Spinal cord (tissue), 10 donors: Measurements from ENCODE around the gene SNX5. TPM values are rescaled to one million over a fixed set of nuclear protein-coding genes. Genes with fewer than 3 reads are reported as not detected.

ENCODE experiments used
- DNase-seq, 6 donors: peaks; one replicate each; pipeline versions ENCODE4 v3.0.0 to v3.0.0-alpha.2; 2013 to 2015; ENCODE audit warnings: low spot score in 6 of 6, low read depth in 4 of 6
- H3K27ac ChIP-seq: one replicate; pipeline ENCODE4 v1.5.1; 2013; ENCODE audit warnings: low read depth, low read length, control low read depth
- H3K27me3 ChIP-seq: one replicate; pipeline ENCODE4 v1.6.1; 2013; ENCODE audit warnings: low read length; ENCODE audit not compliant: control insufficient read depth, insufficient read depth
- H3K36me3 ChIP-seq: one replicate; pipeline ENCODE4 v1.6.1; 2013; ENCODE audit warnings: low read length; ENCODE audit not compliant: control insufficient read depth, insufficient read depth
- H3K4me1 ChIP-seq: one replicate; pipeline ENCODE4 v1.6.1; 2013; ENCODE audit warnings: low read length; ENCODE audit not compliant: control insufficient read depth, insufficient read depth
- H3K4me3 ChIP-seq: one replicate; pipeline ENCODE4 v1.5.1; 2013; ENCODE audit warnings: low read depth, low read length, control low read depth
- H3K9me3 ChIP-seq: one replicate; pipeline ENCODE4 v1.6.1; 2013; ENCODE audit warnings: low read length; ENCODE audit not compliant: control insufficient read depth, insufficient read depth
- WGBS: methylation state at CpG from one replicate; pipeline ENCODE4 v1.1.5; 2013; ENCODE audit warnings: missing lambda C conversion rate; ENCODE audit not compliant: insufficient coverage; 5-methylcytosine and 5-hydroxymethylcytosine counted together
- polyA plus RNA-seq, 2 donors: library from polyadenylated mRNA; unstranded; fragments of 120-200 nt; gene quantifications; one replicate each; pipeline ENCODE4 v1.2.1, GENCODE V29; 2013; ENCODE audit not compliant: insufficient read length in 2 of 2
- total RNA-seq, 2 donors: library from RNA; depleted of rRNA in 1 of 2; stranded (reverse); fragments of 120-200 nt in 1 of 2; fragments of >200 nt in 1 of 2; gene quantifications; one replicate each; pipeline versions ENCODE4 v1.2.3 to v1.2.4, GENCODE V29; 2013 to 2014
- donor health status: healthy.

Gene SNX5
- total and polyA plus RNA-seq, 4 donors = 81.4 to 128 (median 108) TPM

DNA sequence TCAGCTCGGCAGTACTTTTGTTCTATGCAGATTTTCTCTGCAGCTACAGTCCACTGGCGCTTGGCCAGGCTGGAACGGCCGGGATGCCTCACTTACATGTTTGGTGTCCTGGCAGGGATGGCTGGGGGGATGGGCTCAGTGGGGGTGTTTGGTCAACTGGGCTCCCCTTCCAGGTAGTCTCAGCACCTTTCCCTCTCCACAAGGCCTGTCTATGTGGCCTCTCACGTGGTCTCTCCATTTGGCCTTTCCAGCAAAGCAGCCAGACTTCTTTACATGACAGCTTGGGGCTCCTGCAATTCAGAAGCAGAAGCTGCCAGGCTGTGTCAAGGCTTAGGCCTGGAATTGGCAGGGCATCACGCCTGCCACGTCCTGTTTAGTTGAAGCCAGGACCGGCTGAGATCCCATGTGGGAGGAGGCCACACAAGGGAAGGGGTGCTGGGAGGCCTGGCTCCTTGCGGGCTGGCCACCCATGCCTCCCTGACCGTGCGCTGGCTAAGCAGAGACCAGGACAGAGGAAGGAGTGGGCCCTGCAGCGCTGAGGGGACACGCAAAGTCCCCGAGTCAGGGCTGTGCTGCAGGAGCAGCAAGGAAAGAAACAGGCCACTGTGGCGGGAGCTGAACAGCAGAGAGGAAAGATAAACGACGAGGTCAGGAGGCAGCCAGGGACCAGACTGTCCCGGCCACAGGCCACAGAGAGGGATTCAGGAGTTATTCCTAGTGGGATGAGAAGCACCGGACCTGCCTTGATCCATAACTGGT lies 39.1 kb upstream of the SNX5 start:
- Histone ChIP-seq H3K9me3 (no peaks in the 10 kb centered on the region), H3K27ac (peak overlapping the region; percentile 15), H3K4me1 (peaks cover 22% of the 10 kb centered on the region), H3K27me3 (no peaks in the 10 kb centered on the region), H3K4me3 (no peak overlapping the region), H3K36me3 (no peaks in the 10 kb centered on the region)
- 48% methylated on average over 19 of the region's 19 CpGs for WGBS
- peak in 3 of 6 donors; percentile 18 to 86 (median 49) for DNase-seq

DNA sequence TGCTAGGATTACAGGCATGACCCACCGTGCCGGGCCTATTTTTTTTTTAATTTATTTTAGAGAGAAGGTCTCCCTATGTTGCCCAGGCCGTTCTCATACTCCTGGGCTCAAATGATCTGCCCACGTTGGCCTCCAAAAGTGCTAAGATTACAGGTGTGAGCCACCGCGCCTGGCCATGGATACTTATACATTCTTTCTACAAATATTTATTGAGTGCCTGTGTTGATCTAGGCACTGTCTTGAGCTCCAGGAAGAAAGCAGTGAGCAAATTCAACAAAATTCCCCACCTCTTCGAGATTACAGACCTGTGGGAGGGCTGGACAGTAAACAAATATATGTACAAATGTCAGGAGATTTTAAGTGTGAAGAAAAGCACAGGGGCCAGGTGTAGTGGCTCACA lies 38.1 kb upstream of the SNX5 start:
- 100% methylated on average over 1 of the region's 7 CpGs for WGBS
- no peaks in the 10 kb centered on the region for H3K36me3 ChIP-seq
- no peak for DNase-seq
- no peaks in the 10 kb centered on the region for H3K27me3 ChIP-seq
- peaks cover 22% of the 10 kb centered on the region for H3K4me1 ChIP-seq
- H3K27ac ChIP-seq = no peak overlapping the region
- no peaks in the 10 kb centered on the region for H3K9me3 ChIP-seq
- H3K4me3 ChIP-seq = no peak overlapping the region

DNA sequence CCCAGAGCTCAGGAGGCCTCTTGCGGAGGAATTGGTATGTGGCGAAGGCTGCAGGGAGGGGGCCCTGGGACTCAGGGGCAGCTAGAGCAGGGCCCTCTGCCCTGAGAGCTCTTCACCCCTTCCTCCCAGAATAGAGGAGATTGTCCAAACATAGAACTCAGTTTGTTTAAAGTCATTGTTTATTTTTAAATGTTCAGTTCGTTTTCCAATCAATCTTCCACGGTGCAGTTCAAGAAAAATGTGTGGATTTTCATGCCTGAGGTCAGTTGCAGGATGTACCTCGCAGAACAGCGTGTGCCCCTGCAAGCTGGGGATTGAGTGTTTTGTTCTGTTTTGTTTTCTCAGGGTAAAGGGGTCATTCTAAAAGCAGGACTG lies 37.4 kb upstream of the SNX5 start:
- Histone ChIP-seq H3K36me3 (no peaks in the 10 kb centered on the region), H3K9me3 (no peaks in the 10 kb centered on the region), H3K27me3 (no peaks in the 10 kb centered on the region), H3K27ac (no peak overlapping the region), H3K4me3 (no peak overlapping the region), H3K4me1 (peaks cover 28% of the 10 kb centered on the region)
- no peak for DNase-seq
- WGBS = 47% methylated on average over 5 of the region's 6 CpGs

DNA sequence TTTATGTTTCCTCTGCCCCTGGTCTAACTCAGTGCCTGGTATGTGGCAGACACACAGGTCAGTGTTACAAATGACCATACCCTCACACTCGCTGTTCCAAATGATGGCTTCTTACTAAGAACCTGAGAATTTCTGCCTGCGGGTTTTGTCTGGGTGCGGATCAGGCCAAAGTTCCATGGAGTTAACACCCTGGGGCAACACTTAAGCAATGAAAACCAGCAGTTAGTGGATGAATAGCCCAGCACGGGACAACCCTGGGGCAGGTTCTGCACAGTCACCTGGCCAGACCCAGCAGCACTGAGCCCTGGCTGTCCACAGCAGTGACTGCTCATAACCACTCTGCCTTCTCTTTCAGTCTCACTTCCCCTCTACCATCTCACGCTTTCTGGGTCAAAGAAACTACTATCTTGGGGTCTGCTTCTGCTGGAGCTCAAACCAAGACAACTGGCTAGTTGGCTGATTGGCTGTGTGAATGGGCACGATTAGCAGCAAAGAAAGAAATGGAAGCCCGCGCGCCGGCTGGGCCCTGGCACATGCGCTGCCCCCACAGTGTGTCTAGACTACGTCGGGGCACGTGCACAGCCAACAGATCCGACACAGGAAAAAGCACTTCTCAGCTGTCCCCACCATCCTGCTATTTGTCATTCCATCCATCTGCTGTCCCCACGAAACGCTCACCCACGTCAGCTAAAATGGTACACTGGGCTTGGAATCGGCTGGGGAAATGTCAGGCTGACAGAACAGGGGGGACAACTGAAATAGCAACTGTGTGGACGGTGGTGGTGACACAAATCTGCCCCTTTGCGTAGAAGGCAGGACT lies 36.8 kb upstream of the SNX5 start:
- Histone ChIP-seq H3K27me3 (no peaks in the 10 kb centered on the region), H3K4me1 (peaks cover 29% of the 10 kb centered on the region), H3K4me3 (no peak overlapping the region), H3K36me3 (no peaks in the 10 kb centered on the region), H3K27ac (no peak overlapping the region), H3K9me3 (no peaks in the 10 kb centered on the region)
- WGBS = 59% methylated on average over 16 of the region's 21 CpGs
- peak in 1 of 6 donors; percentile 84 for DNase-seq

DNA sequence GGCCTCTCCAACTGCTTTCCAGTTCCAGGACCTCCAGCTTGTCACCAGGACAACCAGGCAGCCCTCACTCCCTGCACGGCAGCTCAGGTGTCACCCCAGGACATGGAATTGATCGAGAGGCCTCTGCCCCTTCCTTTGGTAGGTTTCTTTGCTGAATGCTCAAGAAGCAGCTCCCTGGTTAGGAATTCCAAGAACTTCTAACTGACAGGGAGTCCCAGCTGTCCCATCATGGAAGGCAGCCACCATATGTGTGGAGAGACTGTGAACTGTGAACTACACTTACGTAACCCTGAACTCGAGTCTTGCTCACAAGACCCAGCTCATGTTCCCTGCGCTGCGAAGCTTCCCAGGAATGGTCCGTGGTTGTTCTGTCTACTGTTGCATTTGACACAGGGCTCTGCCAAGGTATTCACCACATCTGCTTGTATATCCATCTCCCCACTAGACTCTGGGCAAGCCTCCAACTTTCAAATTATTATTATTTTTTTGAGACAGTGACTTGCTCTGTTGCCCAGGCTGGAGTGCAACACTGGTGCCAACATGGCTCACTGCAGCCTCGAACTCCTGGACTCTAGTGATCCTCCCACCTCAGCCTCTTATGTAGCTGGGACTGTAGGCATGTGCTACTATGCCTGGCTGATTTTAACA lies 35.9 kb upstream of the SNX5 start:
- 90% methylated on average over 6 of the region's 8 CpGs for WGBS
- H3K27ac ChIP-seq = no peak overlapping the region
- no peak overlapping the region for H3K4me3 ChIP-seq
- peak in 1 of 6 donors; percentile 58 for DNase-seq
- H3K36me3 ChIP-seq = no peaks in the 10 kb centered on the region
- H3K27me3 ChIP-seq = no peaks in the 10 kb centered on the region
- peaks cover 29% of the 10 kb centered on the region for H3K4me1 ChIP-seq
- no peaks in the 10 kb centered on the region for H3K9me3 ChIP-seq

DNA sequence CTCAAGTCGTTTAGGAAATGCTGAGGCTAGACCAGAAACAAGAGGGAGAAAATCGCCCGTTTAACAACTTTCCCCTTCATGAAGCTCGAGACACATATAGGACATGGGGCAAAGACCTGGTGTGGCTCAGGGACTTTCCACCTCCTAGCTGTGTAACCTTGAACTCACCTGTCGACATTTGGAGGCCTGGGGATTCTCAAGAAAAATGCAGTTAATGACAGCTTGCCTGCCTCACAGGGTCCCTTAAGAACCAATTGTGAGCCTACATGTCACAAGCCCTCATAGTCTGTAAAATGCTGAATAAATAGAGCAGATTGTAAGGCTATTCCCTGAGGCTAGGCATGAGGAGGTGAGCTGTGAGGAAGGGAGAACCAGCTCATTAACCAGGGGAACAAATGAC lies 35.3 kb upstream of the SNX5 start:
- WGBS = 58% methylated on average over 5 of the region's 5 CpGs
- Histone ChIP-seq H3K4me1 (peaks cover 29% of the 10 kb centered on the region), H3K27me3 (no peaks in the 10 kb centered on the region), H3K4me3 (no peak overlapping the region), H3K36me3 (no peaks in the 10 kb centered on the region), H3K9me3 (no peaks in the 10 kb centered on the region), H3K27ac (no peak overlapping the region)
- no peak for DNase-seq

DNA sequence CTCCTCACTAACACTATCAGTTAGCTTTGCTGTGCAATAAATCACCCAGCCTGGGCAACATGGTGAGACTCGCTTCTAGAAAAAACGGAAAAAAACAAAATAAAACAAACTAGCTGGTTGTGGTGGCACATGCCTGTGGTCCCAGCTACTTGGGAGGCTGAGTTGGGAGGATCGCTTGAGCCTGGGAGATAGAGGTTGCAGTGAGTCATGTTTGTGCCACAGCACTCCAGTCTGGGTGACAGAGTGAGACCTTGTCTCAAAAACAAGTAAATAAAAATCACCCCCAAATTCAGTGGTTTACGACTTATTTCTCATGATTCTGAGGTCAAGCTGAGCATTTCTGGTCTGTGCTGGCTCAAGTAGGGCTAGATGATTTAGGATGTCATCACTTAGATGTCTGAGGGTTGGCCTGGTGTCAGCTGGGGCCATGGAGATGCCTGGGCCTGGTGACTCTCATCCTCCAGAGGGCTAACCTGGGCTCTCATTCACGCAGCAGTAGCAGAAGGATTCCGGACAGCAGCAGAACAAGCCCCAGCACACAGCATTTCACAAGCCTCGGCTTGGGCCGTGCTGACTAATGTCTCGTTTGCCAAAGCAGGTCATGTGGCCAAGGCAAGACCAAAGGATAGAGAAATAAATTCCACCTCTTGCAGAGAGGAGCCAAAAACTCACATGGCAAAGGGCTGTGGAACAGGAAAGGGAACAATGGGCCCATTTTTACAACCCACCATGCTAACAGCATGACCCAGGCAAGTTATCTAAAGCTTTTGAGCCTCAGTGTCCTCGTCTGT lies 32.7 kb upstream of the SNX5 start:
- Histone ChIP-seq H3K27me3 (no peaks in the 10 kb centered on the region), H3K4me1 (peaks cover 15% of the 10 kb centered on the region), H3K36me3 (no peaks in the 10 kb centered on the region), H3K4me3 (no peak overlapping the region), H3K27ac (no peak overlapping the region), H3K9me3 (no peaks in the 10 kb centered on the region)
- DNase-seq = peak in 4 of 6 donors; percentile 28 to 72 (median 57)
- 60% methylated on average over 4 of the region's 10 CpGs for WGBS

DNA sequence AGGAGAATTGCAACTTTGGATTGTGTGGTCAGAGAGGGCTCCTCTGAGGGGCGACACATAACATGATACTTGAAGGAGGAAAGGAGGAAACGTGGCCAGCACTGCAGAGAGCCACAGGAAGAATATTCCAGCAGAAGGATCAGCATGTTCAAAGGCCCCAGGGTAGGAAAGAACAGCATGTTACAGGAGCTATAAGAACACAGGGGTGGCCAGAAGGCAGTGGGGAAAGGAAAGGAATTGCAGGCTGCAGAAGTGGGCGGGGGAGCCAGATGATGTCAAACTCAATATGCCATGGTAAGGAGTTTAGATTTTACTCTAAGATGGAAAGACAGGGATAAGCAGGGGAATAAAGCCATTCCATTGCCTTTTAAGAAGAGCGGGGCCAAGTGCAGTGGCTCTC lies 31.0 kb upstream of the SNX5 start:
- Histone ChIP-seq H3K4me1 (peaks cover 12% of the 10 kb centered on the region), H3K27ac (no peak overlapping the region), H3K36me3 (no peaks in the 10 kb centered on the region), H3K27me3 (no peaks in the 10 kb centered on the region), H3K9me3 (no peaks in the 10 kb centered on the region), H3K4me3 (no peak overlapping the region)
- 80% methylated on average over 4 of the region's 4 CpGs for WGBS
- DNase-seq = no peak

DNA sequence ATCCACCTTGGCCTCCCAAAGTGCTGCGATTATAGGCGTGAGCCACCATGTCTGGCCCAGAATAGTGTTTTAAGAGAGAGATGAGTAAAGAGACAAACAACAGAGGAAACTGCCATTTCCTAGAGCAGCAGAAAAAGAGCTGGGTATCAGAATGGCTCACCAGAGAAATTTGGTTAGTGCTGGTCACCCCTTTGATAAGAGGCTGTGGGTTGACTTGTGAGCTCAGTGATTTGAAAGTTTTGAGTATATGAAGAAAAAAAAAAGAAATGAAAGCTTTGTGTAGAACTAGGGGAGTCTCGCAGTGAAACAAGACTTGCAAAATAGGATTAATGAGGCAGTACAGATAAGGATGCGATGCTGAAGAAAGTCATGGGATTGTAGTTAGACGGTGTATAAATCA lies 29.9 kb upstream of the SNX5 start:
- Histone ChIP-seq H3K27me3 (no peaks in the 10 kb centered on the region), H3K27ac (no peak overlapping the region), H3K36me3 (no peaks in the 10 kb centered on the region), H3K4me3 (no peak overlapping the region), H3K9me3 (no peaks in the 10 kb centered on the region), H3K4me1 (peaks cover 12% of the 10 kb centered on the region)
- WGBS = 86% methylated on average over 5 of the region's 5 CpGs
- DNase-seq = no peak
